Measurements from ENCODE around the gene CDKN2AIP. TPM values are rescaled to one million over a fixed set of nuclear protein-coding genes. Genes with fewer than 3 reads are reported as not detected.
"Not testable (repeated sequence)": the region's sequence is repeated elsewhere in the genome, so short reads cannot be mapped to it uniquely, and the experiment has no call there.

CDKN2AIP gene
- total and polyA plus RNA-seq, 8 donors = 5.9 to 12.2 (median 7.0) TPM

DNA sequence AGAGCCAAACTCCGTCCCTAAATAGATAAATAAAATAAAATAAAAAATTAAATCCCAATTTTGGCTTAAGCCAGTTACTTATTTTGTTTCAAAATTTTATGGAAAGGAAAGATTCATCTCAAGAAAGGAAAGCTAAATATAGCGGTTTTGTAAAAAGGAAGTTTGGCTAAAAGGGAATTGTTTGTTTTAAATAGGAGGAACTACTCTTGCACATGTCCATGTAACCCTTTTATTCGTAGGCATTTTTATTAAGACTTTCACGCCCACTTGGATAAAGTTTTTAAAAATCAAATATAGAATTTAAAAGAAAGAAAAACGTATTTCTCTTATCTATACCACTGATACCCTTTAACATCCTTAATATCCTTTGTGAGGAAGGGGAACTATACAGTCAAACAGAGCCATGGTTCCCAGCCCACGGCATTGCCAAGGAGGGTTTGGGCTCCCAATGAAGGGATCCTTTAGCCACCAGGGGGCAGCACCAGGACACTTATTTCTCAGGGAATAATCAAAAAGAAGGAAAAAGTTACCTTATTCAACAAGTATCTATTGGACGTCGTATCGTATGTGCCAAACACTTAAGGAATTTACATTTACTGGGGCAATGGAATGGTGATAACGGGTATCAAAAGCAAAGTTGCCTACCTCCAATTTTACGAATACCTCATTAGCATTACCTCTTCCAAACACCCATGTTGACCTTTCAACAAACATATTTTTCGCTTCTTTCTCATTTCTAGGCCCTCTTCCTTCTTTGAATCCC is 27.7 kb downstream of the CDKN2AIP start:
- intact Hi-C loops (cut with DNase I) = loop anchor here in 2 of 3 donors (5.0 to 10.0 kb wide), 2 partner anchors 693 to 695 kb away; no protein-coding TSS in a partner anchor
- ATAC-seq = peak; percentile 94 to 99 (median 98)
- peak; percentile 81 for FAIRE-seq
- 25 to 29% methylated on average over 12 of the region's 12 CpGs for WGBS, 2 donors
- Histone ChIP-seq H3K9me3 (no peaks in the 10 kb centered on the region), H3K27ac (no peak overlapping the region), H3K4me1 (peaks cover 0 to 4% (median 0%) of the 10 kb centered on the region in 3 donors), H3K36me3 (no peaks in the 10 kb centered on the region), H3K27me3 (no peaks in the 10 kb centered on the region), H3K4me3 (no peak overlapping the region)
- peak; percentile 75 to 95 (median 88) for DNase-seq
- TF ChIP-seq, protein P1, sequence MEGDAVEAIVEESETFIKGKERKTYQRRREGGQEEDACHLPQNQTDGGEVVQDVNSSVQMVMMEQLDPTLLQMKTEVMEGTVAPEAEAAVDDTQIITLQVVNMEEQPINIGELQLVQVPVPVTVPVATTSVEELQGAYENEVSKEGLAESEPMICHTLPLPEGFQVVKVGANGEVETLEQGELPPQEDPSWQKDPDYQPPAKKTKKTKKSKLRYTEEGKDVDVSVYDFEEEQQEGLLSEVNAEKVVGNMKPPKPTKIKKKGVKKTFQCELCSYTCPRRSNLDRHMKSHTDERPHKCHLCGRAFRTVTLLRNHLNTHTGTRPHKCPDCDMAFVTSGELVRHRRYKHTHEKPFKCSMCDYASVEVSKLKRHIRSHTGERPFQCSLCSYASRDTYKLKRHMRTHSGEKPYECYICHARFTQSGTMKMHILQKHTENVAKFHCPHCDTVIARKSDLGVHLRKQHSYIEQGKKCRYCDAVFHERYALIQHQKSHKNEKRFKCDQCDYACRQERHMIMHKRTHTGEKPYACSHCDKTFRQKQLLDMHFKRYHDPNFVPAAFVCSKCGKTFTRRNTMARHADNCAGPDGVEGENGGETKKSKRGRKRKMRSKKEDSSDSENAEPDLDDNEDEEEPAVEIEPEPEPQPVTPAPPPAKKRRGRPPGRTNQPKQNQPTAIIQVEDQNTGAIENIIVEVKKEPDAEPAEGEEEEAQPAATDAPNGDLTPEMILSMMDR (IDR thresholded peaks at IDR 0.05) = peak; percentile 75 to 92 (median 84)

GRCh38 chr4:183478123-183478522 is 33.7 kb downstream of the CDKN2AIP start:
- Histone ChIP-seq H3K36me3 (no peaks in the 10 kb centered on the region), H3K4me3 (no peak overlapping the region), H3K9me3 (no peaks in the 10 kb centered on the region), H3K27ac (no peak overlapping the region), H3K27me3 (peaks cover 0 to 4% (median 0%) of the 10 kb centered on the region in 4 donors), H3K4me1 (no peaks in the 10 kb centered on the region)
- intact Hi-C loops (cut with DNase I) = loop anchor here in 1 of 3 donors (10.0 kb wide), 1 partner anchor 687 kb away; no protein-coding TSS in a partner anchor
- 41 to 60% methylated on average over 5 of the region's 5 CpGs for WGBS, 2 donors
- TF ChIP-seq, protein P1 (IDR thresholded peaks at IDR 0.05) = no peak
- DNase-seq = no peak
- FAIRE-seq = no peak
- ATAC-seq = no peak

GRCh38 chr4:183478926-183479325 is 34.5 kb downstream of the CDKN2AIP start:
- FAIRE-seq (no peak), DNase-seq (no peak), ATAC-seq (no peak)
- peaks cover 0 to 4% (median 0%) of the 10 kb centered on the region in 4 donors for H3K27me3 ChIP-seq
- H3K4me3 ChIP-seq = no peak overlapping the region
- no peaks in the 10 kb centered on the region for H3K9me3 ChIP-seq
- no peaks in the 10 kb centered on the region for H3K36me3 ChIP-seq
- no peaks in the 10 kb centered on the region for H3K4me1 ChIP-seq
- TF ChIP-seq, protein P1 (IDR thresholded peaks at IDR 0.05) = no peak
- intact Hi-C loops (cut with DNase I) = loop anchor here in 1 of 3 donors (10.0 kb wide), 1 partner anchor 686 kb away; no protein-coding TSS in a partner anchor
- 75 to 84% methylated on average over 2 of the region's 2 CpGs for WGBS, 2 donors
- H3K27ac ChIP-seq = no peak overlapping the region

- H3K27me3 ChIP-seq; H3K4me1 ChIP-seq; H3K27ac ChIP-seq; H3K9me3 ChIP-seq; FAIRE-seq; intact Hi-C loops (cut with DNase I); ATAC-seq; H3K4me3 ChIP-seq; H3K36me3 ChIP-seq: not testable (repeated sequence)
- peak in 1 of 6 donors; percentile 65 for DNase-seq
- WGBS, 2 donors = 92 to 94% methylated on average over 22 to 33 of the region's 33 CpGs
These were observed 38.2 kb downstream of the CDKN2AIP start for GRCh38 chr4:183482515-183483095.

DNA sequence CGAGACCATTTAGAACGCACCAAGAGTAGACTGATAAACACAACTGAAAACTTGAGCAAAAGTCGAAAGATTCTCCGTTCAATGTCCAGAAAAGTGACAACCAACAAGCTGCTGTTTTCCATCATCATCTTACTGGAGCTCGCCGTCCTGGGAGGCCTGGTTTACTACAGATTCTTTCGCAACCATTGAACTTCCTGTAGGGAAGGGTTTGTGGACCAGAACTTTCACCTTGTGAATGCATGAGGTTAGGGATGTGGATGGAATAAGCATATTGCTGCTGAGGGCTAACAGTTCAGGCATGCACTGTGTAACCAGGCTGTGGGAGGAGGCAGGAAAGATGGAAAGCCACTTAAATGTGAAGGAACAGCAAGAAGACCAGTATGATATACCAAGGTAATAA is 39.6 kb downstream of the CDKN2AIP start:
- TF ChIP-seq, protein P1 (IDR thresholded peaks at IDR 0.05) = no peak
- 89 to 93% methylated on average over 7 of the region's 7 CpGs for WGBS, 2 donors
- Histone ChIP-seq H3K9me3 (no peaks in the 10 kb centered on the region), H3K4me1 (no peaks in the 10 kb centered on the region), H3K36me3 (no peaks in the 10 kb centered on the region), H3K27me3 (peaks cover 0 to 3% (median 0%) of the 10 kb centered on the region in 4 donors), H3K4me3 (no peak overlapping the region), H3K27ac (no peak overlapping the region)
- no peak for ATAC-seq
- DNase-seq = no peak
- intact Hi-C loops (cut with DNase I) = no loop called here
- FAIRE-seq = no peak
